Naive thymus-derived CD4-positive, alpha-beta T cell (primary cell): ENCODE results near the gene MIOS. TPM values are rescaled to one million over a fixed set of nuclear protein-coding genes. Genes with fewer than 3 reads are reported as not detected.

Experiments
- ATAC-seq: fragments of 150-1000 bp; cut with Tn5 transposase; 2 replicates; pipeline ENCODE4 v1.10.0; 2021; ENCODE audit warnings: mild to moderate bottlenecking, moderate library complexity
- CTCF ChIA-PET: fragments of 350-600 bp; sonication (Branson Sonifier 250); formaldehyde crosslinking; loops from one replicate; lab custom pipeline; 2021; ENCODE audit warnings: antibody characterized with exemption; lab: Charles Lee
- POLR2A ChIA-PET: fragments of 350-600 bp; sonication (Branson Sonifier 250); formaldehyde crosslinking; loops from one replicate; lab custom pipeline; 2021; ENCODE audit warnings: antibody characterized with exemption, inconsistent platforms; lab: Charles Lee
- DNase-seq, 9 donors: peaks; one replicate each; pipeline versions ENCODE4 v3.0.0 to v3.0.0-alpha.2; 2020 to 2022; ENCODE audit warnings: mixed read lengths in 1 of 9
- H3K27ac ChIP-seq: one replicate; pipeline ENCODE4 v1.7.0; 2013; ENCODE audit warnings: mild to moderate bottlenecking, low read depth, low read length, moderate library complexity
- H3K27me3 ChIP-seq, 2 donors: one replicate each; pipeline ENCODE4 v1.7.0; 2013; ENCODE audit warnings: low read length in 2 of 2, mild to moderate bottlenecking in 2 of 2, moderate library complexity in 2 of 2; ENCODE audit not compliant: control insufficient read depth in 2 of 2, insufficient read depth in 2 of 2
- H3K36me3 ChIP-seq, 3 experiments: 1 replicate in 2 of 3; 2 replicates in 1 of 3; pipeline ENCODE4 v1.7.0; 2013; ENCODE audit warnings: low read length in 3 of 3, mild to moderate bottlenecking in 3 of 3, moderate library complexity in 1 of 3; ENCODE audit not compliant: insufficient read depth in 3 of 3, control insufficient read depth in 2 of 3
- H3K4me1 ChIP-seq, 2 donors: one replicate each; pipeline ENCODE4 v1.7.0; 2013; ENCODE audit warnings: low read length in 2 of 2, mild to moderate bottlenecking in 2 of 2, moderate library complexity in 1 of 2; ENCODE audit not compliant: control insufficient read depth in 2 of 2, insufficient read depth in 2 of 2
- H3K4me3 ChIP-seq: 2 replicates; pipeline ENCODE4 v1.7.0; 2013; ENCODE audit warnings: mild to moderate bottlenecking, low read length
- H3K9me3 ChIP-seq, 3 experiments: 1 replicate in 2 of 3; 2 replicates in 1 of 3; pipeline ENCODE4 v1.7.0; 2013; ENCODE audit warnings: low read length in 3 of 3; ENCODE audit not compliant: control insufficient read depth in 2 of 3
- H3K27ac Mint-ChIP-seq, 9 donors: one replicate each; pipeline ENCODE4 v1.8.0; 2020 to 2022; ENCODE audit warnings: mixed read lengths in 9 of 9, mild to moderate bottlenecking in 8 of 9, moderate library complexity in 5 of 9, inconsistent platforms in 2 of 9
- H3K27me3 Mint-ChIP-seq, 5 donors: one replicate each; pipeline ENCODE4 v1.8.0; 2021 to 2022; ENCODE audit warnings: mixed read lengths in 5 of 5, mild to moderate bottlenecking in 1 of 5
- H3K36me3 Mint-ChIP-seq, 5 donors: one replicate each; pipeline ENCODE4 v1.8.0; 2020 to 2022; ENCODE audit warnings: mixed read lengths in 5 of 5, mild to moderate bottlenecking in 3 of 5, inconsistent platforms in 1 of 5
- H3K4me1 Mint-ChIP-seq, 7 donors: one replicate each; pipeline ENCODE4 v1.8.0; 2020 to 2022; ENCODE audit warnings: mixed read lengths in 7 of 7, mild to moderate bottlenecking in 3 of 7, inconsistent platforms in 1 of 7
- H3K4me3 Mint-ChIP-seq, 10 donors: one replicate each; pipeline ENCODE4 v1.8.0; 2020 to 2022; ENCODE audit warnings: mild to moderate bottlenecking in 10 of 10, mixed read lengths in 10 of 10, moderate library complexity in 6 of 10, inconsistent platforms in 2 of 10
- H3K9me3 Mint-ChIP-seq, 11 donors: one replicate each; pipeline ENCODE4 v1.8.0; 2020 to 2022; ENCODE audit warnings: mixed read lengths in 11 of 11, mild to moderate bottlenecking in 4 of 11, inconsistent platforms in 1 of 11, moderate library complexity in 1 of 11
- intact Hi-C, 2 donors: fragments of 100-400 bp; cut with micrococcal nuclease; formaldehyde crosslinking; loops; one replicate each; pipeline ENCODE4 v1.15.1; 2023
- polyA plus RNA-seq, 2 donors: library from polyadenylated mRNA; unstranded; fragments of 300-500 nt; fragmentation: Illumina TruSeq; gene quantifications; one replicate each; pipeline ENCODE4 v1.2.3, GENCODE V29; 2021
- total RNA-seq, 6 experiments: library from RNA in 5 of 6; stranded (reverse) in 5 of 6; gene quantifications; 1 replicate in 5 of 6; 2 replicates in 1 of 6; pipeline ENCODE4 v1.2.3 and lab custom pipeline; 2021 to 2026

The MIOS gene
- total and polyA plus RNA-seq, 7 experiments from 2014 or later: 15.6 to 31.7 (median 27.5) TPM

- H3K27ac Mint-ChIP-seq: peak overlapping the region in 2 of 9 donors; percentile 47 to 49
- H3K4me3 ChIP-seq: no peak overlapping the region
- H3K9me3 ChIP-seq: no peaks in the 10 kb centered on the region
- POLR2A ChIA-PET: no interaction called here
- peak overlapping the region in 2 of 10 donors; percentile 9 to 12 for H3K4me3 Mint-ChIP-seq
- H3K27me3 ChIP-seq: no peaks in the 10 kb centered on the region
- intact Hi-C loops: loop anchor here in 1 of 2 donors (5.0 kb wide), 1 partner anchor 50 kb away; no protein-coding TSS in a partner anchor
- DNase-seq (no peak), ATAC-seq (no peak)
- no peaks in the 10 kb centered on the region for H3K36me3 ChIP-seq
- CTCF ChIA-PET: no interaction called here
- H3K4me1 Mint-ChIP-seq: peaks cover 0 to 24% (median 13%) of the 10 kb centered on the region in 7 donors
- peaks cover 0 to 5% (median 0%) of the 10 kb centered on the region in 5 donors for H3K27me3 Mint-ChIP-seq
- no peaks in the 10 kb centered on the region for H3K4me1 ChIP-seq
- H3K36me3 Mint-ChIP-seq: no peaks in the 10 kb centered on the region
- H3K27ac ChIP-seq: no peak overlapping the region
- H3K9me3 Mint-ChIP-seq: no peaks in the 10 kb centered on the region
Observed at GRCh38 chr7:7617550-7617949, 50.9 kb downstream of the MIOS start.

- H3K4me1 Mint-ChIP-seq: peaks cover 0 to 24% (median 13%) of the 10 kb centered on the region in 7 donors
Observed at GRCh38 chr7:7618410-7618809, 51.7 kb downstream of the MIOS start.

GRCh38 chr7:7620236-7620635 is 53.6 kb downstream of the MIOS start:
- Mint-ChIP-seq H3K36me3 (no peaks in the 10 kb centered on the region), H3K27me3 (peaks cover 0 to 11% (median 5%) of the 10 kb centered on the region in 5 donors), H3K9me3 (no peaks in the 10 kb centered on the region), H3K4me1 (peaks cover 0 to 24% (median 13%) of the 10 kb centered on the region in 7 donors), H3K27ac (no peak overlapping the region), H3K4me3 (no peak overlapping the region)
- DNase-seq (no peak), ATAC-seq (no peak)
- no peaks in the 10 kb centered on the region for H3K9me3 ChIP-seq
- ChIA-PET POLR2A (no interaction called here), CTCF (no interaction called here)
- H3K4me1 ChIP-seq: no peaks in the 10 kb centered on the region
- no peak overlapping the region for H3K27ac ChIP-seq
- intact Hi-C loops: no loop called here
- H3K27me3 ChIP-seq: no peaks in the 10 kb centered on the region
- H3K4me3 ChIP-seq: no peak overlapping the region
- no peaks in the 10 kb centered on the region for H3K36me3 ChIP-seq

More at GRCh38 chr7:7618410-7618809, 51.7 kb downstream of the MIOS start:
- no peak for DNase-seq
- Histone ChIP-seq H3K36me3 (no peaks in the 10 kb centered on the region), H3K4me3 (no peak overlapping the region), H3K27me3 (no peaks in the 10 kb centered on the region), H3K4me1 (no peaks in the 10 kb centered on the region), H3K27ac (no peak overlapping the region), H3K9me3 (no peaks in the 10 kb centered on the region)
- intact Hi-C loops: loop anchor here in 1 of 2 donors (5.0 kb wide), 1 partner anchor 49 kb away; no protein-coding TSS in a partner anchor
- CTCF ChIA-PET: interaction anchor here (0.7 kb wide), 1 partner anchor 573 kb away, joined by 4 read pairs; no protein-coding TSS in a partner anchor
- H3K4me3 Mint-ChIP-seq: no peak overlapping the region
- H3K36me3 Mint-ChIP-seq: no peaks in the 10 kb centered on the region
- no peaks in the 10 kb centered on the region for H3K9me3 Mint-ChIP-seq
- ATAC-seq: no peak
- peaks cover 0 to 5% (median 0%) of the 10 kb centered on the region in 5 donors for H3K27me3 Mint-ChIP-seq
- no peak overlapping the region for H3K27ac Mint-ChIP-seq
- POLR2A ChIA-PET: no interaction called here

- Histone ChIP-seq H3K27ac (no peak overlapping the region), H3K4me1 (no peaks in the 10 kb centered on the region), H3K27me3 (no peaks in the 10 kb centered on the region), H3K36me3 (no peaks in the 10 kb centered on the region), H3K4me3 (no peak overlapping the region), H3K9me3 (no peaks in the 10 kb centered on the region)
- ChIA-PET CTCF (interaction anchor here (0.7 to 0.8 kb wide), 2 partner anchors 370 to 676 kb away, joined by 3 to 4 read pairs; no protein-coding TSS in a partner anchor), POLR2A (no interaction called here)
- intact Hi-C loops: no loop called here
- ATAC-seq: no peak
- Mint-ChIP-seq H3K27me3 (peaks cover 0 to 11% (median 5%) of the 10 kb centered on the region in 5 donors), H3K4me1 (peaks cover 0 to 24% (median 13%) of the 10 kb centered on the region in 7 donors), H3K27ac (no peak overlapping the region), H3K36me3 (peaks cover 0 to 1% (median 0%) of the 10 kb centered on the region in 5 donors), H3K4me3 (no peak overlapping the region), H3K9me3 (peaks cover 0 to 2% (median 0%) of the 10 kb centered on the region in 11 donors)
- DNase-seq: no peak
Observed at GRCh38 chr7:7620644-7621210, 54.0 kb downstream of the MIOS start.

DNA sequence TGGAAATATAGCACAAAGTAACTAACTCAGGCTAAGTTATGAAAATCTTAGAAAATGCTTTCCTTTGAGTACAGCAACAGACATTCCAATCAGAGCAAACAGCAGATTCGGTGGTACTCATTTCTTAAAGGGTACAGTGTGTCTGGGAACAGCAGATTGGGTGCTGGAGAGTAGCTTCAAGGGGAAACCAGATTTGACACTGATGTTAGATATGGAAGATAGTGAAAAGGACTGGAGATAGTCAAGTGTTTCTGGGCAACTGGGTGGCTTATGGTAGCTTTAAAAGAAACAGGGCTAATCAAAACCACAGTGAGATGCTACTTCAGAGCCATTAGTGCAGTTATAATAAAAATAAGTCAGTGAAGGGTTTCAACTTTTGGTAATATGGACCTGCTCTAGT is 61.8 kb downstream of the MIOS start:
- Histone ChIP-seq H3K4me3 (no peak overlapping the region), H3K9me3 (no peaks in the 10 kb centered on the region), H3K27ac (no peak overlapping the region), H3K4me1 (no peaks in the 10 kb centered on the region), H3K27me3 (no peaks in the 10 kb centered on the region), H3K36me3 (no peaks in the 10 kb centered on the region)
- H3K27ac Mint-ChIP-seq: no peak overlapping the region
- no peak overlapping the region for H3K4me3 Mint-ChIP-seq
- ChIA-PET CTCF (no interaction called here), POLR2A (interaction anchor here (1.7 kb wide), 1 partner anchor 12 kb away, joined by 7 read pairs; the partner anchor contains the start of gene UMAD1)
- no peak for ATAC-seq
- peaks cover 3 to 7% (median 5%) of the 10 kb centered on the region in 5 donors for H3K36me3 Mint-ChIP-seq
- no peak for DNase-seq
- H3K27me3 Mint-ChIP-seq: peaks cover 0 to 8% (median 5%) of the 10 kb centered on the region in 5 donors
- no peaks in the 10 kb centered on the region for H3K4me1 Mint-ChIP-seq
- intact Hi-C loops: no loop called here
- peaks cover 0 to 11% (median 5%) of the 10 kb centered on the region in 11 donors for H3K9me3 Mint-ChIP-seq

DNA sequence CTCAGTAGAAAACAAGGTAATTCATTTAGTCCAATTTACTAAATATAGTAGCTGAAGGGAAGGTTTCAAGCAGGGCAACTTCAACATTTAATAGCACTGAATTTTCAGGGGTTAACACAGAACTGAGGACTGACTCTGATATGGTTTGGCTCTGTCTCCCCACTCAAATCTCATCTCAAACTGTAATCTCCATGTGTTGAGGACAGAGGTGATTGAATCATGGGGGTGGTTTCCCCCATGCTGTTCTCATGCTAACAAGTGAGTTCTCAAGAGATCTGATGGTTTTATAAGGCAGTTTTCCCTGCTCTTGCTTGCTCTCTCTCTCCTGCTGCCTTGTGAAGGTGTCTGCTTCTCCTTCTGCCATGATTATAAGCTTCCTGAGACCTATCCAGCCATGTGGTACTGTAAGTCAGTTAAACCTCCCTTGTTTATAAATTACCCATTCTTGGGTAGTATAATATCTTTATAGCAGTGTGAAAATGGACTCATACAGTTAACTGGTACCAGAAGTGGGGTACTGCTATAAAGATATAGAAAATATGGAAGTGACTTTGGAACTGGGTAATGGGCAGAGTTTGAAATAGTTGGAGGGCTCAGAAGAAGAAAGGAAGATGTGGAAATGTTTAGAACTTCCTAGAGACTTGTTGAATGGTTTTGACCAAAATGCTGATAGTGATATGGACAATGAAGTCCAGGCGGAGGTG is 64.1 kb downstream of the MIOS start:
- Mint-ChIP-seq H3K27ac (peak overlapping the region in 1 of 9 donors; percentile 11), H3K9me3 (peaks cover 0 to 10% (median 5%) of the 10 kb centered on the region in 11 donors), H3K36me3 (peaks cover 3 to 7% (median 5%) of the 10 kb centered on the region in 5 donors), H3K27me3 (peaks cover 0 to 4% (median 0%) of the 10 kb centered on the region in 5 donors), H3K4me1 (no peaks in the 10 kb centered on the region), H3K4me3 (no peak overlapping the region)
- intact Hi-C loops: no loop called here
- Histone ChIP-seq H3K27ac (no peak overlapping the region), H3K36me3 (peaks cover 0 to 8% (median 0%) of the 10 kb centered on the region in 3 experiments), H3K4me3 (no peak overlapping the region), H3K4me1 (no peaks in the 10 kb centered on the region), H3K9me3 (no peaks in the 10 kb centered on the region), H3K27me3 (no peaks in the 10 kb centered on the region)
- ChIA-PET CTCF (interaction anchor here (0.6 kb wide), 1 partner anchor 560 kb away, joined by 3 read pairs; no protein-coding TSS in a partner anchor), POLR2A (no interaction called here)
- ATAC-seq (no peak), DNase-seq (no peak)
